OCI-LY1 (cell line): ENCODE measurements around the gene TRPC4.

Experiments
- H2AFZ ChIP-seq: fragments of 200-600 bp; sonication (generic), shearing (Covaris generic); 2 replicates; pipeline ENCODE4 v1.6.0; 2014; ENCODE audit warnings: antibody characterized with exemption, mild to moderate bottlenecking, low read length
- H3F3A ChIP-seq: fragments of 200-600 bp; sonication (generic), shearing (Covaris generic); 2 replicates; pipeline ENCODE4 v1.6.0; 2014; ENCODE audit warnings: mild to moderate bottlenecking, antibody characterized with exemption, low read length, moderate library complexity; ENCODE audit not compliant: insufficient read depth
- H3K27ac ChIP-seq: fragments of 200-600 bp; sonication (generic); 2 replicates; pipeline ENCODE4 v1.5.1; 2014; ENCODE audit warnings: low read length, mixed run types, mild to moderate bottlenecking, low read depth; ENCODE audit not compliant: poor library complexity, severe bottlenecking
- H3K27me3 ChIP-seq: fragments of 200-600 bp; sonication (generic); 2 replicates; pipeline ENCODE4 v1.6.0; 2014; ENCODE audit warnings: antibody characterized with exemption, mild to moderate bottlenecking, low read length, moderate library complexity; ENCODE audit not compliant: insufficient read depth
- H3K36me3 ChIP-seq: fragments of 200-600 bp; sonication (generic); 2 replicates; pipeline ENCODE4 v1.6.1; 2014; ENCODE audit warnings: mild to moderate bottlenecking, antibody characterized with exemption, low read length, moderate library complexity, mixed read lengths; ENCODE audit not compliant: insufficient read depth
- H3K4me1 ChIP-seq: fragments of 200-600 bp; sonication (generic); 2 replicates; pipeline ENCODE4 v1.5.1; 2014; ENCODE audit warnings: mild to moderate bottlenecking, low read length, moderate library complexity; ENCODE audit not compliant: insufficient read depth, severe bottlenecking
- H3K4me2 ChIP-seq: fragments of 200-600 bp; sonication (generic), shearing (Covaris generic); 2 replicates; pipeline ENCODE4 v1.6.1; 2014; ENCODE audit warnings: low read length
- H3K4me3 ChIP-seq: fragments of 200-600 bp; sonication (generic); 2 replicates; pipeline ENCODE4 v1.5.1; 2014; ENCODE audit warnings: low read length, low read depth, mild to moderate bottlenecking, mixed read lengths; ENCODE audit not compliant: poor library complexity, severe bottlenecking
- H3K79me2 ChIP-seq: fragments of 200-600 bp; shearing (Covaris generic); 2 replicates; pipeline ENCODE4 v1.6.1; 2016; ENCODE audit warnings: mixed run types, low read length, mixed read lengths; ENCODE audit not compliant: insufficient read depth
- H3K9ac ChIP-seq: fragments of 200-600 bp; sonication (generic), shearing (Covaris generic); 2 replicates; pipeline ENCODE4 v1.6.1; 2014; ENCODE audit warnings: mild to moderate bottlenecking, low read length, mixed read lengths
- H3K9me2 ChIP-seq: fragments of 200-600 bp; sonication (generic), shearing (Covaris generic); 2 replicates; pipeline ENCODE4 v1.6.1; 2014; ENCODE audit warnings: low read depth, mild to moderate bottlenecking, low read length, mixed read lengths
- H3K9me3 ChIP-seq: fragments of 200-600 bp; shearing (Covaris generic); 2 replicates; pipeline ENCODE4 v1.6.1; 2014; ENCODE audit warnings: low read length, mixed read lengths
- H4K20me1 ChIP-seq: fragments of 200-600 bp; sonication (generic), shearing (Covaris generic); 2 replicates; pipeline ENCODE4 v1.6.0; 2016; ENCODE audit warnings: mild to moderate bottlenecking, low read length; ENCODE audit not compliant: insufficient read depth
- EZH2 ChIP-seq: fragments of 200-600 bp; sonication (generic), shearing (Covaris generic); IDR thresholded peaks from 2 replicates; pipeline ENCODE4 v1.8.0; 2017; ENCODE audit warnings: borderline replicate concordance, mixed run types, mild to moderate bottlenecking, antibody characterized with exemption, low read length, moderate library complexity, mixed read lengths
- TF ChIP-seq, protein P1 (sequence below): fragments of 200-600 bp; sonication (generic), shearing (Covaris generic); IDR thresholded peaks from 2 replicates; pipeline ENCODE4 v1.5.1; 2017; ENCODE audit warnings: mild to moderate bottlenecking, antibody characterized with exemption, low read length, moderate library complexity, mixed read lengths

The TRPC4 gene

DNA sequence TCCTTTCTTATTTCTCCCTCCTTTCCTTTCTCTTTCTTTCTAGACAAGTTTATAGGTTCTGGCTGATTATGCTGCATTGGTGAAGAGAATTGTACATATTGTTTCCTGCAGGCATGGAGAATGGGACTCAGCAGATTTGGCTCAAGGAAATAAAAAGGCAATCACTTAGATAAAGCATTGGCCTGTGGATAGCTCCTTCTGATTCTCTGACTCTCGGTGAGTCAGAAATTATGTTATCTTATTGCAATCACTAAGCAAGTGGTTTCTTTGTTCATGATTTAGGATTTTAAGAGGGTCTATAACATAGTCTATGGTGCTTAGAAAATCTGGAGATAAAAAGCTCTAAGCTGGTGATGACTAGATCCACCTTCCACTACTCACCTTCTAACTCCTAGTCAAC is 217.0 kb downstream of the TRPC4 start:
- Histone ChIP-seq H3K9me2 (no peaks in the 10 kb centered on the region), H3K27me3 (no peaks in the 10 kb centered on the region), H3K4me2 (no peak overlapping the region), H3K4me1 (no peaks in the 10 kb centered on the region), H3K9me3 (no peaks in the 10 kb centered on the region), H3K4me3 (no peak overlapping the region), H3K36me3 (no peaks in the 10 kb centered on the region), H3K9ac (no peak overlapping the region), H3K79me2 (no peaks in the 10 kb centered on the region), H3F3A (no peaks in the 10 kb centered on the region), H4K20me1 (no peaks in the 10 kb centered on the region), H2AFZ (no peak overlapping the region), H3K27ac (no peak overlapping the region)
- TF ChIP-seq, protein P1, sequence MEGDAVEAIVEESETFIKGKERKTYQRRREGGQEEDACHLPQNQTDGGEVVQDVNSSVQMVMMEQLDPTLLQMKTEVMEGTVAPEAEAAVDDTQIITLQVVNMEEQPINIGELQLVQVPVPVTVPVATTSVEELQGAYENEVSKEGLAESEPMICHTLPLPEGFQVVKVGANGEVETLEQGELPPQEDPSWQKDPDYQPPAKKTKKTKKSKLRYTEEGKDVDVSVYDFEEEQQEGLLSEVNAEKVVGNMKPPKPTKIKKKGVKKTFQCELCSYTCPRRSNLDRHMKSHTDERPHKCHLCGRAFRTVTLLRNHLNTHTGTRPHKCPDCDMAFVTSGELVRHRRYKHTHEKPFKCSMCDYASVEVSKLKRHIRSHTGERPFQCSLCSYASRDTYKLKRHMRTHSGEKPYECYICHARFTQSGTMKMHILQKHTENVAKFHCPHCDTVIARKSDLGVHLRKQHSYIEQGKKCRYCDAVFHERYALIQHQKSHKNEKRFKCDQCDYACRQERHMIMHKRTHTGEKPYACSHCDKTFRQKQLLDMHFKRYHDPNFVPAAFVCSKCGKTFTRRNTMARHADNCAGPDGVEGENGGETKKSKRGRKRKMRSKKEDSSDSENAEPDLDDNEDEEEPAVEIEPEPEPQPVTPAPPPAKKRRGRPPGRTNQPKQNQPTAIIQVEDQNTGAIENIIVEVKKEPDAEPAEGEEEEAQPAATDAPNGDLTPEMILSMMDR: no peak
- no peak for TF ChIP-seq EZH2

DNA sequence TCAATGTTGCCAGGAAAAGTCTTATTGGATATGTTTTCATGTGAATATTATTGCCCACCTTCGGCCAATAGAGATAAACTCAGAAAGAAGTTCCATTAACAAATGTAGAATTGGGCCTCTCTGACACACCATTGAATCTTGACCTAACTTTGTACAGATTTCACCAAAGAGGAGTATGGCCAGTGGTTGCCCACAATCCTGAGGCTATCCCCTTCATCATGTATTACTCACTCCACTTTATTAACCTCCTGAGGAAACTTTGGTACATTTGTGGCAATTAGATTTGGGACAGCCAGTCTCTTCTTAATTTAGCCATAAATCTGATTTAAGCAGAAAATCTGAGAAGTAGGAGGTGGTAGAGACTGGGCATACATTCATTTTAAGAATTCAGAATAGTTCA is 217.7 kb downstream of the TRPC4 start:
- H3K4me1 ChIP-seq: no peaks in the 10 kb centered on the region
- no peak overlapping the region for H3K4me3 ChIP-seq
- H3K9ac ChIP-seq: no peak overlapping the region

DNA sequence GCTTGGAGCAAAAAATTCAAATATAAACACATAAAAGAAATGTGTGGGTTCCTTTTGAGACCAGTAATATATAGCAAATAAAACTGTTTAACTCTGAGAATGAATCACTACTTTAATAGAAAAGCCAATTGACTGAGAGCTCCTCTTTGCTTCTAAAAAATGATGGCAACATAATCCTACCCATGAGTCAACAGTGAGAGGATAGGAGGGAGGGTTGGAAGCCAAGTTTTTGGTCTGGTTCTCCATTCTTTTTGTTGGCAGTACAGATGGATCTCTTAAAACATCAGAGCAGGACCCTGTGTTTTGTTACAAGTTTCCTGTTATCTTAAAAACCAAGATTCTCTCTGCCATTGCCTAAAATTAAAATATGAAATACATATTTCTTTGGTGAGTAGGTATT is 221.0 kb downstream of the TRPC4 start:
- TF ChIP-seq, protein P1: no peak
- TF ChIP-seq EZH2: no peak

More for the DNA sequence above, 217.7 kb downstream of the TRPC4 start:
- TF ChIP-seq EZH2: no peak
- TF ChIP-seq, protein P1: no peak
- Histone ChIP-seq H3K27me3 (no peaks in the 10 kb centered on the region), H2AFZ (no peak overlapping the region), H3K27ac (no peak overlapping the region), H3K36me3 (no peaks in the 10 kb centered on the region), H4K20me1 (no peaks in the 10 kb centered on the region), H3F3A (no peaks in the 10 kb centered on the region), H3K9me2 (no peaks in the 10 kb centered on the region), H3K4me2 (no peak overlapping the region), H3K79me2 (no peaks in the 10 kb centered on the region), H3K9me3 (no peaks in the 10 kb centered on the region)

More for the DNA sequence above, 221.0 kb downstream of the TRPC4 start:
- no peaks in the 10 kb centered on the region for H3K9me2 ChIP-seq
- H3F3A ChIP-seq: no peaks in the 10 kb centered on the region
- no peak overlapping the region for H3K4me2 ChIP-seq
- no peak overlapping the region for H2AFZ ChIP-seq
- no peak overlapping the region for H3K4me3 ChIP-seq
- no peak overlapping the region for H3K27ac ChIP-seq
- no peaks in the 10 kb centered on the region for H3K36me3 ChIP-seq
- H3K27me3 ChIP-seq: no peaks in the 10 kb centered on the region
- no peaks in the 10 kb centered on the region for H3K79me2 ChIP-seq
- no peaks in the 10 kb centered on the region for H4K20me1 ChIP-seq
- no peak overlapping the region for H3K9ac ChIP-seq
- H3K4me1 ChIP-seq: no peaks in the 10 kb centered on the region
- H3K9me3 ChIP-seq: no peaks in the 10 kb centered on the region
